IMR-90 (cell line): ENCODE measurements around the gene GPLD1. TPM values are rescaled to one million over a fixed set of nuclear protein-coding genes. Genes with fewer than 3 reads are reported as not detected.

Experiments used
- ATAC-seq: fragments of 200-7000 bp; cut with Tn5 transposase; 2 replicates; pipeline ENCODE4 v1.9.1; 2020; ENCODE audit warnings: low read depth, mild to moderate bottlenecking, moderate library complexity
- BruUV-seq: library from RNA; stranded (reverse); fragments of 400-500 nt; replicated peaks from 2 replicates; lab custom pipeline; 2021; lab: Mats Ljungman, UMichigan
- CTCF ChIA-PET: fragments of 300-600 bp; formaldehyde crosslinking; extraction: SDS; loops from one replicate; lab custom pipeline; 2021; ENCODE audit warnings: antibody characterized with exemption; lab: Yijun Ruan, JAX
- POLR2A ChIA-PET: fragments of 300-600 bp; sonication (Branson Sonifier 250); formaldehyde crosslinking; loops from one replicate; lab custom pipeline; 2022; ENCODE audit warnings: antibody characterized with exemption; ENCODE audit not compliant: unreplicated experiment; lab: Charles Lee
- DNase-seq: peaks from one replicate; pipeline ENCODE4 v3.0.0; 2013
- H2AFZ ChIP-seq: replicated peaks from 2 replicates; pipeline ENCODE3; 2013; ENCODE audit warnings: low read length, mild to moderate bottlenecking; ENCODE audit not compliant: poor library complexity
- H2AK5ac ChIP-seq: 2 replicates; pipeline ENCODE4 v1.6.1; 2013; ENCODE audit warnings: low read depth, low read length, inconsistent platforms
- H2AK9ac ChIP-seq: replicated peaks from 2 replicates; pipeline ENCODE3; 2013; ENCODE audit warnings: mild to moderate bottlenecking, low read depth, low read length, moderate library complexity; ENCODE audit not compliant: poor library complexity
- H2BK120ac ChIP-seq: 2 replicates; pipeline ENCODE4 v1.6.1; 2013; ENCODE audit warnings: low read depth, low read length, inconsistent platforms
- H2BK15ac ChIP-seq: 3 replicates; pipeline ENCODE4 v1.6.1; 2013; ENCODE audit warnings: low read depth, low read length, inconsistent platforms
- H2BK20ac ChIP-seq: 2 replicates; pipeline ENCODE4 v1.6.1; 2013; ENCODE audit warnings: low read depth, mild to moderate bottlenecking, inconsistent platforms, low read length, moderate library complexity
- H2BK5ac ChIP-seq: 2 replicates; pipeline ENCODE4 v1.6.1; 2013; ENCODE audit warnings: mild to moderate bottlenecking, low read depth, low read length, inconsistent platforms; ENCODE audit not compliant: poor library complexity, severe bottlenecking
- H3K14ac ChIP-seq: replicated peaks from 2 replicates; pipeline ENCODE4 v1.6.1; 2013; ENCODE audit warnings: low read depth, low read length, inconsistent platforms
- H3K18ac ChIP-seq: 2 replicates; pipeline ENCODE4 v1.6.1; 2013; ENCODE audit warnings: low read depth, low read length, control low read depth
- H3K23ac ChIP-seq: 2 replicates; pipeline ENCODE4 v1.6.1; 2013; ENCODE audit warnings: low read depth, low read length, inconsistent platforms
- H3K27ac ChIP-seq: 2 replicates; pipeline ENCODE4 v1.5.1; 2013; ENCODE audit warnings: mild to moderate bottlenecking, control low read depth, low read length; ENCODE audit not compliant: insufficient read depth
- H3K27me3 ChIP-seq: 2 replicates; pipeline ENCODE4 v1.6.1; 2013; ENCODE audit warnings: low read length; ENCODE audit not compliant: control insufficient read depth, insufficient read depth
- H3K36me3 ChIP-seq: 2 replicates; pipeline ENCODE4 v1.6.1; 2013; ENCODE audit warnings: low read length, mixed read lengths; ENCODE audit not compliant: control insufficient read depth, insufficient read depth
- H3K4ac ChIP-seq: 2 replicates; pipeline ENCODE4 v1.6.1; 2013; ENCODE audit warnings: low read depth, low read length, inconsistent platforms
- H3K4me1 ChIP-seq: 2 replicates; pipeline ENCODE4 v1.6.1; 2013; ENCODE audit warnings: low read length, mixed read lengths; ENCODE audit not compliant: control insufficient read depth, insufficient read depth
- H3K4me2 ChIP-seq: 2 replicates; pipeline ENCODE4 v1.6.1; 2013; ENCODE audit warnings: low read depth, mild to moderate bottlenecking, control low read depth, low read length, moderate library complexity
- H3K4me3 ChIP-seq: 2 replicates; pipeline ENCODE4 v1.5.1; 2013; ENCODE audit warnings: low read depth, mild to moderate bottlenecking, control low read depth, low read length, moderate library complexity; ENCODE audit not compliant: insufficient read depth
- H3K56ac ChIP-seq: 2 replicates; pipeline ENCODE4 v1.6.1; 2013; ENCODE audit warnings: low read length, inconsistent platforms; ENCODE audit not compliant: insufficient read depth; ENCODE audit errors: extremely low read depth
- H3K79me1 ChIP-seq, 2 experiments: 2 replicates each; pipeline ENCODE4 v1.6.1; 2013; ENCODE audit warnings: low read length in 2 of 2, inconsistent platforms in 1 of 2, low read depth in 1 of 2
- H3K9ac ChIP-seq: 2 replicates; pipeline ENCODE4 v1.6.1; 2013; ENCODE audit warnings: low read depth, low read length, control low read depth
- H3K9me1 ChIP-seq: 2 replicates; pipeline ENCODE4 v1.6.1; 2013; ENCODE audit warnings: low read length, inconsistent platforms; ENCODE audit not compliant: insufficient read depth
- H3K9me3 ChIP-seq: 2 replicates; pipeline ENCODE4 v1.6.1; 2013; ENCODE audit warnings: low read length; ENCODE audit not compliant: control insufficient read depth, insufficient read depth
- H4K20me1 ChIP-seq: 2 replicates; pipeline ENCODE4 v1.6.1; 2013; ENCODE audit warnings: low read length, inconsistent platforms; ENCODE audit not compliant: insufficient read depth
- H4K5ac ChIP-seq: 2 replicates; pipeline ENCODE4 v1.6.1; 2013; ENCODE audit warnings: mild to moderate bottlenecking, low read depth, low read length, control low read depth
- H4K8ac ChIP-seq, 2 experiments: 2 replicates each; pipeline ENCODE4 v1.6.1; 2013; ENCODE audit warnings: low read depth in 2 of 2, low read length in 2 of 2, control low read depth in 1 of 2, inconsistent platforms in 1 of 2
- H4K91ac ChIP-seq: 2 replicates; pipeline ENCODE4 v1.6.1; 2013; ENCODE audit warnings: low read depth, low read length, inconsistent platforms; ENCODE audit not compliant: insufficient read depth
- CEBPB ChIP-seq: IDR thresholded peaks from 2 replicates; pipeline ENCODE4 v1.6.1; 2012; ENCODE audit warnings: low read depth, low read length, improper control_type of control experiment
- CHD1 ChIP-seq: IDR thresholded peaks from 2 replicates; pipeline ENCODE4 v1.6.1; 2012; ENCODE audit warnings: low read depth, low read length, improper control_type of control experiment
- MAZ ChIP-seq: IDR thresholded peaks from 2 replicates; pipeline ENCODE4 v1.6.1; 2012; ENCODE audit warnings: low read depth, mild to moderate bottlenecking, low read length, improper control_type of control experiment, moderate library complexity, borderline replicate concordance
- POLR2A ChIP-seq: IDR thresholded peaks from 2 replicates; pipeline ENCODE4 v1.6.1; 2012; ENCODE audit warnings: mild to moderate bottlenecking, low read depth, low read length
- RCOR1 ChIP-seq: IDR thresholded peaks from 2 replicates; pipeline ENCODE4 v1.6.1; 2012; ENCODE audit warnings: mild to moderate bottlenecking, low read length, improper control_type of control experiment; ENCODE audit not compliant: insufficient replicate concordance
- RFX5 ChIP-seq: IDR thresholded peaks from 2 replicates; pipeline ENCODE4 v1.8.0; 2012; ENCODE audit warnings: low read depth, mild to moderate bottlenecking, low read length, moderate library complexity
- SMC3 ChIP-seq: fragments of 150-350 bp; IDR thresholded peaks from 2 replicates; pipeline ENCODE4 v1.6.1; 2016; ENCODE audit warnings: low read depth, mild to moderate bottlenecking, antibody characterized with exemption, low read length, moderate library complexity
- WGBS, 2 experiments: methylation state at CpG; one replicate each; pipeline versions ENCODE4 v1.1.5 to v1.1.7; 2013; ENCODE audit warnings: missing lambda C conversion rate in 2 of 2; ENCODE audit not compliant: insufficient read length in 1 of 2; ENCODE audit errors: extremely low coverage in 2 of 2; 5-methylcytosine and 5-hydroxymethylcytosine counted together
- dilution Hi-C: fragments of 300-500 bp; cut with HindIII; formaldehyde crosslinking; loops from one replicate; pipeline ENCODE4 v1.14.3; 2018; ENCODE audit warnings: low sequenced_read_pairs; ENCODE audit not compliant: unreplicated experiment
- in situ Hi-C: fragments of 300-500 bp; cut with MboI; formaldehyde crosslinking; loops from 3 replicates; pipeline ENCODE4 v1.14.3; 2019; ENCODE audit warnings: low sequenced_read_pairs, inconsistent platforms, mixed read lengths
- intact Hi-C: fragments of 100-400 bp; cut with micrococcal nuclease; formaldehyde crosslinking; loops from 2 replicates; pipeline ENCODE4 v1.10.0; 2022
- polyA plus RNA-seq, 3 experiments: library from polyadenylated mRNA; depleted of rRNA; stranded (reverse); fragments of >200 nt; gene quantifications; 2 replicates each; pipeline ENCODE4 v1.2.3, GENCODE V29; 2012; ENCODE audit warnings: low replicate concordance in 1 of 3
- total RNA-seq: library from RNA; depleted of rRNA; stranded (reverse); fragments of >200 nt; gene quantifications from 2 replicates; pipeline ENCODE4 v1.2.3, GENCODE V29; 2012
- TF ChIP-seq, protein P1 (sequence below): fragments of 150-350 bp; IDR thresholded peaks from 2 replicates; pipeline ENCODE4 v1.6.1; 2017; ENCODE audit warnings: mild to moderate bottlenecking, antibody characterized with exemption, low read length, low read depth
- TF ChIP-seq, protein P2 (sequence below): conservative IDR thresholded peaks from 2 replicates; pipeline ENCODE4 v1.5.1; 2012; ENCODE audit warnings: mild to moderate bottlenecking, low read depth, low read length, improper control_type of control experiment

GPLD1 gene
- total and polyA plus RNA-seq, 2 of the 4 experiments (the other 2 are of a cell fraction), result 0.05 to 0.18 TPM

DNA sequence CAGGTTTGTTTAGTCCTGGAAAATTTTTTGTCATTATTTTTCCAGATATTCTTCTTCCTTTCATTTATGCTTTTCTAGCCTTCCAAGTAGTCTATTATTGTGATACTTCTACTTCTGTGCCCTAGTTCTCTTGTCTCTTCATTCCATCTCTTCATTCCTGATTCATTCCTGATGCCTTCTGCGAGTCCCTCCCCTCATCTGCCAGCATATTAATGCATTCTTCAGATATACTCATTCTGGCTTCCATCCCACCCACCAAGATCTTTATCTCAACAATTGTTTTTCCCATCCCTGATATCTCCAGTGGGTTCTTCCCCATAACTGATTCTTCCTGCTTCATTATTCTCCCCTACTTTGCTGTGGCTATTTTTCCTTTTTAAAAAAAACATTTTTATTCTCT lies 40.6 kb upstream of the GPLD1 start:
- Histone ChIP-seq H2AK5ac (no peak overlapping the region), H4K5ac (no peak overlapping the region), H3K4me1 (no peaks in the 10 kb centered on the region), H3K9me3 (no peaks in the 10 kb centered on the region), H3K14ac (no peak overlapping the region), H3K9ac (no peak overlapping the region), H3K27me3 (peaks cover 3% of the 10 kb centered on the region; the same call in 1 of the 2 replicates), H2BK20ac (no peak overlapping the region), H3K27ac (no peak overlapping the region), H3K9me1 (no peaks in the 10 kb centered on the region), H2BK15ac (no peak overlapping the region), H3K23ac (no peak overlapping the region), H4K8ac (no peak overlapping the region), H3K18ac (no peak overlapping the region), H3K4me3 (no peak overlapping the region), H2BK5ac (no peak overlapping the region), H2BK120ac (no peak overlapping the region), H4K20me1 (no peaks in the 10 kb centered on the region), H3K4me2 (no peak overlapping the region), H3K79me1 (no peaks in the 10 kb centered on the region), H2AFZ (no peak overlapping the region), H3K4ac (no peak overlapping the region), H3K56ac (no peak overlapping the region), H3K36me3 (no peaks in the 10 kb centered on the region), H2AK9ac (no peak overlapping the region), H4K91ac (no peak overlapping the region)
- dilution Hi-C loops (no loop called here), intact Hi-C loops (no loop called here), in situ Hi-C loops (no loop called here)
- DNase-seq (no peak), ATAC-seq (no peak)
- POLR2A ChIA-PET, result no interaction called here
- BruUV-seq, result no TSS peak
- TF ChIP-seq, protein P1, sequence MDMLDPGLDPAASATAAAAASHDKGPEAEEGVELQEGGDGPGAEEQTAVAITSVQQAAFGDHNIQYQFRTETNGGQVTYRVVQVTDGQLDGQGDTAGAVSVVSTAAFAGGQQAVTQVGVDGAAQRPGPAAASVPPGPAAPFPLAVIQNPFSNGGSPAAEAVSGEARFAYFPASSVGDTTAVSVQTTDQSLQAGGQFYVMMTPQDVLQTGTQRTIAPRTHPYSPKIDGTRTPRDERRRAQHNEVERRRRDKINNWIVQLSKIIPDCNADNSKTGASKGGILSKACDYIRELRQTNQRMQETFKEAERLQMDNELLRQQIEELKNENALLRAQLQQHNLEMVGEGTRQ, result no peak
- TF ChIP-seq CHD1 (no peak), RFX5 (no peak), RCOR1 (no peak), SMC3 (no peak), MAZ (no peak), CEBPB (no peak), POLR2A (no peak)
- TF ChIP-seq, protein P2, sequence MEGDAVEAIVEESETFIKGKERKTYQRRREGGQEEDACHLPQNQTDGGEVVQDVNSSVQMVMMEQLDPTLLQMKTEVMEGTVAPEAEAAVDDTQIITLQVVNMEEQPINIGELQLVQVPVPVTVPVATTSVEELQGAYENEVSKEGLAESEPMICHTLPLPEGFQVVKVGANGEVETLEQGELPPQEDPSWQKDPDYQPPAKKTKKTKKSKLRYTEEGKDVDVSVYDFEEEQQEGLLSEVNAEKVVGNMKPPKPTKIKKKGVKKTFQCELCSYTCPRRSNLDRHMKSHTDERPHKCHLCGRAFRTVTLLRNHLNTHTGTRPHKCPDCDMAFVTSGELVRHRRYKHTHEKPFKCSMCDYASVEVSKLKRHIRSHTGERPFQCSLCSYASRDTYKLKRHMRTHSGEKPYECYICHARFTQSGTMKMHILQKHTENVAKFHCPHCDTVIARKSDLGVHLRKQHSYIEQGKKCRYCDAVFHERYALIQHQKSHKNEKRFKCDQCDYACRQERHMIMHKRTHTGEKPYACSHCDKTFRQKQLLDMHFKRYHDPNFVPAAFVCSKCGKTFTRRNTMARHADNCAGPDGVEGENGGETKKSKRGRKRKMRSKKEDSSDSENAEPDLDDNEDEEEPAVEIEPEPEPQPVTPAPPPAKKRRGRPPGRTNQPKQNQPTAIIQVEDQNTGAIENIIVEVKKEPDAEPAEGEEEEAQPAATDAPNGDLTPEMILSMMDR, result no peak
- no CpG with 5 or more reads among the region's 1 CpG for WGBS, 2 experiments
- CTCF ChIA-PET, result no interaction called here
